ENCODE data around the gene DHX32.
A peak's percentile ranks its signal among the peaks of the same experiment; 100 is the strongest.
"Not testable (repeated sequence)": the region's sequence is repeated elsewhere in the genome, so short reads cannot be mapped to it uniquely, and the experiment has no call there.

The DHX32 gene

DNA sequence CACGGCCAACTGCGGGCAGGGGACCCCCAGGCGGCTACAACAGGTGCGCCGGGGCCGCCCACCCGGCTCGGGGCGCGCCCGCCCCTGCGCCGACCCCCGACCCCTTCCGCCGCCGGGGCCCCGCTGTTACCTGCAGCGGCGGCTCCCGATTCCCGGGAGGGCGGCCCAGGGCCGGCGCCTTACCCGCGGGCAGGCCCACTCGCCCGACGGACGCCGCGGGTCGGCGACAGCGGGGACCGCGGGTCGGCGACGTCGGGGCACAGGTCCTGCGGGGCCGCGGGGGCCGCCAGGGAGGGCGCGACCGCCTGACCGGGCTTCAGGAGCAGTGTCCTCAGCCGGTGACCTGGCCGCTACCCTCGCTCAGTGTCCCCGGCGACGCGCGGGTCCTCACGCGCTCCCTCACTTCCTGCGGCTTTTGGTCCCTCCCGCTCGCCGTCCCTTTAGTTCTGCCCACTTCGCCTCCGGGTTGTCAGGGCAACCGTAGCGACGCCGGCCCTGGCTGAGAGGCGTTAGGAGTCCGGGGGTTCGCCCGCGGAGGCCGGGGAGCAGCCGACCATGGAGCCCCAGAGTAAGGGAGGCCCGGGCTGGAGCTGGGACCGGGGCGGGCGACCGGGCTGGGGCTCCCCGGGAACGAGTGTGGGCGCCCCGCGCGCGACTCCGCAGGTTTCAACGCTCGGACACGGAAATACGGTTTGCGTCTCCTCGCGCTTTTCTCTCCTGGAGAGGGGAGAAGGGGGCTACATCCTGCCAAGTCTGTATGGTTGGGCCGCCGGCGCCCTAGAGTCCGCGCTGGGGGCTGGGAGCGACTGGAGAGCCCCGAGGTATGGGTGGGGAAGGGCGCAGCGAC, 15.2 kb upstream of the DHX32 start, which contains the start of gene FANK1:
Gene FANK1 (plus strand): TSS at position 477 of the 847 bp plus-strand sequence. CDS start 79 bp downstream, at position 556.
- peak; percentile 58 to 77 (median 69) for DNase-seq (ENCODE audit: low read depth in 3 of 3)

- peak; percentile 21 to 40 (median 26) for DNase-seq (ENCODE audit: low read depth in 3 of 3)
Measured at GRCh38 chr10:125895130-125896087, 14.3 kb upstream of the DHX32 start.

- not testable (repeated sequence) for DNase-seq (ENCODE audit: low read depth in 3 of 3)
Measured at GRCh38 chr10:125894176-125894575, 13.1 kb upstream of the DHX32 start.

DNA sequence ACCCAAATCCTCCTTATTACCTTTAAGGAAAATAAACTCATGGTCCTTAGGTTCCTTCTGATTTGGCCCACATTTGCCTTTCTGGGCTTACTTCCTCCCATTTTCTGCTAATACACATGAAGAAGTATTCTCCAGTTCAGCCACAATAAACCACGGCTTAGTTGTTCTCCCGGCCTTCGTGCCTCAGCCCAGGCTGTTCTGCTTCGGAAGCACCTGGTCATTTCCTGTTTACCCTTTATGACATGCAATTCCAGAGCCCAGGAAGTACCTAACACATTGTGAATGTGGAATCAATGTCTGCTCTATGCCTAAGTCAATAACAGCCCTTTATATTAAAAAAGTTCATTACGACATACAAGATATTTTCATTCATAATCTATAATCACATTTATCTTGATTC, 11.3 kb upstream of the DHX32 start:
- not testable (repeated sequence) for DNase-seq (ENCODE audit: low read depth in 3 of 3)

DNA sequence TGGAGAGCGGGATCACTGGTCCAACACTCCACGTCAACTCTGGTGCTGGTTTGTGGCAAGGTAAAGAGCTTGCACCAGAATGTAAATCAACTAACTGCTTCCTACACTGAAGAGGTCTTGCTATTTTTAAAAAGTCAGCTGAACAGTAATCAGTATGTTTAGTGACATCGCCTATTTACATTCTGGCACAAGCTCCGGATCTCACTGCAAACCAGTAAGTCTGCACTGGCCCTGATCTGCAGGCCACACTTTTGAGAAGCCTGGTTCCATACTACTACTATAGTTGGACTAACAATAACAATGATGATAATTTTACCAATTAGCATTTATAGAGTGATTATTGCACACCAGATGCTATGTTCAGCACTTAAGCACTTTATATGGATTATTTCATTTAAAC, 8.3 kb upstream of the DHX32 start:
- not testable (repeated sequence) for DNase-seq (ENCODE audit: low read depth in 3 of 3)

DNA sequence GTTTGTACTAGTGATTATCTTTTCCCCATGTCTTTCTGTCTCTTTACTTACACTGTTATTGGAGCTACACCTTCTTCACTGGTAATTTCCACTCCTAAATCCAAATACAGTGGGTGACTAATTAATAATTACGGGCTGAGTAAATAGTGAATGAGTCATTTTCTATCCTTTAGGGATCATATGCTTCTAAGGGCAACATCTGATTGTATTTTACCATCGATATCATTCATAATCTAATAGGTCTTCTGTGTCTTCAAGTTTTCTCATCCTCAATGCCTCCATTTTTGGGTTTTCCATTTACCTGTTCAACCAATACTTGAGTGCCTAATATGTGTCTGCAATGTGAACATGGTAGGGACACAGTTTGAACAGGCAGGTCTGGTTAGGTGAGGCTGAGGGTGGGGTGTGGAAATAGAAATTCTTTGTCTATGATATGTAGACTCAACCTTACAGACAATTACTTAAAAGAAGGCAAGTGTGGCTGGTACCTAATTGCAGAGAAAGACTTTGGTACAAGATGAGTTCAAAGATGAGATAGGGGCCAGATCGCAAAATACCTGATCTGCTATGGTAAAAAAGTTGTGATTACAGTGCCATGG, 5.9 kb upstream of the DHX32 start:
- no peak for DNase-seq (ENCODE audit: low read depth in 3 of 3)

GRCh38 chr10:125883211-125883610, 2.1 kb upstream of the DHX32 start:
- no peak for DNase-seq (ENCODE audit: low read depth in 3 of 3)

DNA sequence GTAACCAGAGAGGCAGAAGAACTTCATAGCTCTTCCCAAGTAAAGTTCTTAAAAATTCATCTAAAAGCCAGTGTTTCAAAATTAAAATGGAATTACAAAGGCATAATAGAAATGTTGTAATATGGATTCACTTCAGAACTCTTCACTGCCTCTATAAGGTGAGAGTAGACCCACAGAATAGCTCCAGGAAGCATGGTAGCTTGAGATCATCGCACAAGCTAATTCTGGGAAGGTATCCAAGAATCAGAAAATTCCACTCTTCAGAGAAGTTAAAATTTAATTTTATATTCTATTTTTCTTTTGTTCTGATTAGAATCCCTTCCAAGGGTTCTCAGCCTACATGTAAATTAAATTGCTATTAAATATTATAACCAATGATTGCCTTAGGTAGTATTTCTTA, 1.5 kb upstream of the DHX32 start:
- DNase-seq (ENCODE audit: low read depth in 3 of 3), result no peak

DNA sequence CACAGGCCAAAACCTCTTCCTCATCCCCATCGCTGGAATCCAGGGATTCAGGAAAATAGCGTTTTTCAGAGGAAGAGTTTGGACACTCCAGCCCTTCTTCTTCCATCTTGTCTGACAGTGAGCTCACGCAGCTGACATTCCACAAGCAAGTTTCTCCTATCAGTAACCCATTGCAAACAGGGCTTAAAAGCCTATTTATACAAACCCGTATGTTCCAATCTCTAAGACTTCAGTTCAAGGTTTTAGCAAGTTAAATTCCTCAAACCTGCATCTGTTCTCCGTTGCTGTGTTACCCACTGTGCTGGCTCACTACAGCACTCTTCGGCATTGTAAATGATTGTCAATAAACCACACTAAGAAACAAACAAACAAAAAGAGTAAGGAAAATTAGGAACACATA, 373 bp downstream of the DHX32 start:
- DNase-seq (ENCODE audit: low read depth in 3 of 3), result no peak

DNA sequence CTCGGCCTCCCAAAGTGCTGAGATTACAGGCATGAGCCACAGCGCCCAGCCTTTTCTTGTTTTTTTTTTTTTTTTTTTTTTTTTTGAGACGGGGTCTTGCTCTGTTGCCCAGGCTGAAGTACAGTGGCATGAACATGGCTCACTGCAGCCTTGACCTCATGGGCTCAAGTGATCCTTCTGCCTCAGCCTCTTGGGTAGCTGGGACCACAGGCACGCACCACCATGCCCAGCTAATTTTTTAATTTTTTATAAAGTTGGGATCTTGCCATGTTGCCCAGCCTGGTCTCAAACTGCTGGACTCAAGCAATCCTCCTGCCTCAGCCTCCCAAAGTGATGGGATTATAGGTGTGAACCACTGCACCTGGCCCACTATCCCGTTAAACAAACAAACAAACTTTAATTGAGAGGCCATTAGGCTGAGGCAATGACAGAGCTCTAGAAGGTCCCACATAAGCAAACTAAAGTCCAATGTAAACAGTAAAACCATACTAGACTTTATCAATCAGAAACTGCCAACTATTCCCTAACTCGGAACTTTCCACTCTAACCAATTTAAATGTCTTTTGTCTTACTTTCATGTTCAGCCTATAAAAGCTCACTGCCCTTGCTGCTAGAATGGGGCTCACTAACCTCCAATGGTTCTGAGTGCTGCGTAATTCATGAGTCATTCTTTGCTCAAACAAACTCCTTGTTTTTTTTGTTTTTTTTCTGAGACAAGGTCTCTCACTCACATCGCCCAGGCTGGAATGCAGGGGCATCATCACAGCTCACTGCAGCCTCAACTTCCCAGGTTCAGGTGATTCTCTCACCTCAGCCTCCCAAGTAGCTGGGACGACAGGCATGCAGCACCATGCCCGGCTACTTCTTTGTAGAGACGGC, 1.9 kb downstream of the DHX32 start:
- DNase-seq (ENCODE audit: low read depth in 3 of 3), result no peak

DNA sequence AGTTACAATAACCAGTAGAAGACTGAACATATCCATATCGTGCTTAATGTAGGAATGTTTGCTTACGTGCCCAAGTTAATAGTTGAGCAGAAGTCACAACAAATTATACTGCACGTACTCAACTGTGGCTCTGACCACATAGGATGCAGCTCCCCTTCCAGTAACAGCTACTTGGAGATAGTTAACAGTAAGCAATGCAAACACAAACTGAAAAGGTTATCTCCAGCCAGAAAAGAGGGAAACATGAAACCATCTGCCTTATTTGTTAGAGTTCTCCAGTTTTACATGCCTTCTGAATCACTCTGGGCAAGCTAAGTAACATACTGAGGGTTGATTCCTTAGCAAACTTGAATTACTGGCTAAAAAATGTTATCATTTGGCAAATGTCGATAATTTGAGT, 9.8 kb downstream of the DHX32 start:
- DNase-seq (ENCODE audit: low read depth in 3 of 3), result no peak

- DNase-seq (ENCODE audit: low read depth in 3 of 3), result no peak
Measured at GRCh38 chr10:125868372-125868975, 12.6 kb downstream of the DHX32 start.

DNA sequence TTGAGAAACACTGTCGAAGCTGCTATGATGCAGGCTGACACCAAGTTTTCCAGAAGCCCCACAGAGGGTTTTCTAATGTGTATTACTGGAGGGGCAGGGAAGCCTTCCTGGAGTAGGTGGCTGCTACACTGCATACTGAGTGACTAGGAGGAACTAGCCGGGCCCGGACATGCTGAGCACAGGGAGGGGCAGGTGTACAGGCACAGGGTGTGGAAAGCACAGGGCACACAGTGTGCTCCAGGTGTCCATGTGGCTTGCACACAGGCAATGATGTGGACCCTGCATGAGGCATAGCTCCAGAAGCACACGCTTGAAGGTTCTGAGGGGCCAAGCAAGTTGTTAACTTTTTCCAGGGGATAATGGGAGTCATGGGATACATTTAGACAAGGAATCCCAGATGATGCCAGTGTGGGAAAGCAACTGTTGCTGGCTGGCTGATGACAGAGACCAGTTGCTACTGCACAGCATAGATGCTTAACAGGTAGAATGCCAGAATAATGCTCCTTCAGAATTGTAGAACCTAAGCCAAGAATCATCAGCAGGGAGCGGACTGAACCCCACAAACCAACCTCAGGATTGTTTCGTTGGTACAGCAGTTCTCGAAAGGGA, 14.6 kb downstream of the DHX32 start:
- DNase-seq (ENCODE audit: low read depth in 3 of 3), result no peak

GRCh38 chr10:125865120-125865519, 16.0 kb downstream of the DHX32 start:
- no peak for DNase-seq (ENCODE audit: low read depth in 3 of 3)

- DNase-seq (ENCODE audit: low read depth in 3 of 3), result no peak
Measured at GRCh38 chr10:125859128-125859817, 21.8 kb downstream of the DHX32 start.

- DNase-seq (ENCODE audit: low read depth in 3 of 3), result no peak
Measured at GRCh38 chr10:125857185-125857760, 23.8 kb downstream of the DHX32 start.

DNA sequence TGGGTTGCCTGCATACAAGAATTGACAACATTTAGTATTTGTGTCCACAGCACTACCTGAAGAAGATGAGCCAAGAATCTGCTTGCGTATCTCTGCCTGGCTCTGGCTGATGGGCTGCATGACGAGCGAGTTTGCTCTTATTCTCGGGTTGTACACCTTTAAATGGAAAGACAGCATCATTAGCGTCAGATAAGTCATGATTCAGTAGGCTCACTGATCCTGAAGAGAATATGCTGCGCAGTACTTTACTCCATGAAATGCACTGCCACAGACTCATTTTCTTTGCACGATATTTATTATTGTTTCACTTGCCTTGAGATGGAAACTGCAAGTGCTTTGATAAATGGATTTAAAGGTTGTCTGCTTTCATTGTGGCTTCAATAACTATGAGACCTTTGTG, 28.6 kb downstream of the DHX32 start:
- DNase-seq (ENCODE audit: low read depth in 3 of 3), result no peak

GRCh38 chr10:125850766-125851731, 30.0 kb downstream of the DHX32 start:
- no peak for DNase-seq (ENCODE audit: low read depth in 3 of 3)

Measured in stimulated activated CD4-positive, alpha-beta T cell treated with anti-CD3 and anti-CD28 coated beads, TNF-alpha, amount 100 ng/mL, for 48 hours (primary cell).